Measurements from ENCODE around the gene ATP2B1. TPM values are rescaled to one million over a fixed set of nuclear protein-coding genes. Genes with fewer than 3 reads are reported as not detected.
A peak's percentile ranks its signal among the peaks of the same experiment; 100 is the strongest.

Gene ATP2B1
- 91.2 and 97.9 TPM in 2 replicates for total RNA-seq (2014; rRNA removed; shearing (Covaris generic))

DNA sequence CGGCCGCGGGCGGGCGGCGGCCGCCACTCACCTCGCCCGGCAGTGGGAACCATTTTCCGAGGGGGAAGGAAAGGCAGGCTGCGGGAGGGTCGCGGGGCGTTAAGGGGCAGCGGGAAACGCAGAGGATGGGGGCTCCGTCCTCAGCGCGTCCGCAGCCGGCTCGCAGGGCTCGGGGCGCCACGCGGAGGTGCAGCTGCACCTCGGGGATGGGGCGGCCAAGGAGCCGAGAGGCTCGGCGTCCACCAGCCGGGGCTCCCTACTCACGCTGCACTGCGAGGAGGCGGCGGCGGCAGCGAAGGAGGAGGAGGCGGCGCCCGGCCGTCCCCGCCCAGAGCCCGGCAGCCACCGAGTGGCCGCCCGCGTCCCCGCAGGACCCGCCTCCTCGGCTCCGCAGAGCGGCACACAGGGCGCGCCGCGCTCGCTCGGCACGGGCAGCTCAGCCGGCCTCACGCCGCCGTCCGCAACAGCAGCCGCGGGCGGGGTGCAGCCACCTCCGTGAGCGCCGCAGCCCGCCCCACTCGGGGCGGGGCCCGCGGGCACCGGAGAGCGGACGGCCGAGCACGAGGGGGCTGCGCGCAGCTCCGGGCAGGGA lies at the start of gene ATP2B1:
TSS of gene ATP2B1 (minus strand) at position 274 of the 592 bp plus-strand sequence. CDS start 52,952 bp downstream, outside the sequence.
- peak; percentile 87 for DNase-seq (ENCODE audit: low read depth)

DNA sequence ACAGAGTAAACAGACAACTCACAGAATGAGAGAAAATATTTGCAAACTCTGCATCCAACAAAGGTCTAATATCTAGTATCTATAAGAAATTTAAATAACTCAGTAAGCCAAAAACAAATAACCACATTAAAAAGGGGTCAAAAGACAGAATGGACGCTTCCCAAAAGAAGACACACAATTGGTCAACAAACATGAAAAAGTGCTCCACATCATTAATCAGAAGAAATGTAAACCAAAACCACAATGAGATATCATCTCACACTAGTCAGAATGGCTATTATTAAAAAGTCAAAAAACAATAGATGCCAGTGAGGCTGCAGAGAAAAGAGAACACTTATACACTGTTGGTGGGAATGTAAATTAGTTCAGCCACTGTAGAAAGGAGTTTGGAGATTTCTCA lies 49.3 kb upstream of the ATP2B1 start:
- peak; percentile 33 for DNase-seq (ENCODE audit: low read depth)

DNA sequence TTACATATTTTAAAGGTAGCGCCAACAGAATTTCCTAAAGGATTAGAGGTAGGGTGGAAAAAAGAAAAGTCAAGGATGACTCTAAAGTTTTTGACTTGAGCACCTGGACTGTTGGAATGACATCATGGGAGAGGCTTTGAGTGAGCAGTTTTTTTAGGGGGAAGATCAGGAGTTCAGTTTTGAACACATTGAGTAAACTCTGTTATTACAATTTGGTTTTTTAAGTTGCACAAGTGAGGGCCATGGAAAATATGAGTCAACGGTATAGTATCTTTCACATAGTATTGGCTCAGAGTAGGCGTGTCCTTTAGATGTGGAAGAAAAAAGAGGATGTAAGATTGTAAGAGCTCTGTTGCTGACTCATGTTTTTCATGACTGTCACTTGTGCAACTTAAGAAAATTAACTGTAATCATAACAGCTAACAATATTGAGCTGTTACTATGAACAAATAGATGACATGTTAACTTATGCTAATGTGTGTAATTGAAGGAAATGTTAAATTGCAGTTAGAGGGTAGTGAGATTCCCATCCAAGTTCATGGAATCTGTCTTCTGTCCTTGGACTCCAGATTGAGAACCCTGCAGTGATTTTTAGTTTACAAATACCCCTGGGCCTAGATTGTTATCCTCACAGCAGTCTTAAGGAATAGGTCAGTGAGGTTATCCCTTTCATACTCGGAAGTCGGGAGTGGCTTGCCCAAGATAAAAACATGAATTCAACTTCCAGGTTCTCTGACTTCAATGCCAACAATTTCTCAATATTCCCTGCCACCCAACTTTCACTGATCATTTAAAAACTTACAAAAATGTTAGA lies 48.2 kb upstream of the ATP2B1 start:
- DNase-seq (ENCODE audit: low read depth) = peak; percentile 96

DNA sequence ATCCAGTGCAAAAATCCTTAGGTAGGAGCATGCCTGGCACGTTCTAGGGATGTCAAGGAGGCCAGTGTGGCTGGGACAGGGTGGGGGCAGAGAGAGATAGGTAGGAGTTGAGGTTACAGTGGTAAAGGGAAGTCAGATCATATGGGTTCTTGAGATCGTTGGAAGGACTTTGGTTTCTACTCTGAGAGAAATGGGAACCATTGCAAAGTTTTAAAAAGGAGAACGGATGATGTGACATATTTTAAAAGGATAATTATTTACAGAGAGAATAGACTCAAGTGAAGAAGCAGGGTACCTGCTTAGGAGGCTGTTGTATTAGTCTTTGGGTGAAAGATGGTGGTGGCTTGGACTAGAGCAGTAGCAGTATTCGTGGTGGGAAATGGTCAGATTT lies 47.6 kb upstream of the ATP2B1 start:
- no peak for DNase-seq (ENCODE audit: low read depth)

DNA sequence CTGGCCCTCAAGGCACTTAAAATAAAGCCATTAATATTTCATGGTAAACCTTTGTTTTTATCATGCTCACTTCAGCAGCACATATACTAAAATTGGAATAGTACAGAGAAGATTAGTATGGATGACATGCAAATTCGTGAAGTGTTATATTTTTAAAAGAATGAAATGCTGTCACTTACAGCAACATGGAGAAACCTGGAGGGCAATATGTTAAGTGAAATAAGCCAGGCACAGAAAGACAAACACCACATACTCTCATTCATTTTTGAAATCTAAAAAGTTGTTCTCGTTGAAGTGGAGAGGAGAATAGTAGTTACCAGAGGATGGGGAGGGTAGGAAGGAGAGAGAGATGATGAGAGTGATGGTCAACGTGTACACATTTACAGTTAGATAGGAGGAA lies 45.4 kb upstream of the ATP2B1 start:
- no peak for DNase-seq (ENCODE audit: low read depth)

DNA sequence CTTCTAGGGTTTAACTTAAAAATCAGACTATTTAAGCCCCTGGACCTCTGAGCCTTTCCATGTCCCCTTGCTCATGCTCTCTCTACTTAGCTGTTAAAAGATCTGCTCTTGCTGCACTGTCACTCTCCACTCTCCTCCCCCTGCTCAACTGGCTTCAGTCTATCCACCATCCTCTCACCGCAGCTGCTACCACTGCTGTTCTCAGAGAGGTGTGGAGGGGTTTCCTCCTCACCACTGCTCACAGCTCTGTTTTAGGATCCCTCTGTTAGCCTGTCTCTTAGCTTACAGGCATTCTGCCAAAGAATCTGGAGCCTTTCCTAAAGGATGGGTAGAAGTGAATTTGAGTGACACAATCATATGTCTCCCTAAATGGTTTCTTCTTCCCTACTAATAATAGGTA lies 43.7 kb upstream of the ATP2B1 start:
- DNase-seq (ENCODE audit: low read depth) = no peak

DNA sequence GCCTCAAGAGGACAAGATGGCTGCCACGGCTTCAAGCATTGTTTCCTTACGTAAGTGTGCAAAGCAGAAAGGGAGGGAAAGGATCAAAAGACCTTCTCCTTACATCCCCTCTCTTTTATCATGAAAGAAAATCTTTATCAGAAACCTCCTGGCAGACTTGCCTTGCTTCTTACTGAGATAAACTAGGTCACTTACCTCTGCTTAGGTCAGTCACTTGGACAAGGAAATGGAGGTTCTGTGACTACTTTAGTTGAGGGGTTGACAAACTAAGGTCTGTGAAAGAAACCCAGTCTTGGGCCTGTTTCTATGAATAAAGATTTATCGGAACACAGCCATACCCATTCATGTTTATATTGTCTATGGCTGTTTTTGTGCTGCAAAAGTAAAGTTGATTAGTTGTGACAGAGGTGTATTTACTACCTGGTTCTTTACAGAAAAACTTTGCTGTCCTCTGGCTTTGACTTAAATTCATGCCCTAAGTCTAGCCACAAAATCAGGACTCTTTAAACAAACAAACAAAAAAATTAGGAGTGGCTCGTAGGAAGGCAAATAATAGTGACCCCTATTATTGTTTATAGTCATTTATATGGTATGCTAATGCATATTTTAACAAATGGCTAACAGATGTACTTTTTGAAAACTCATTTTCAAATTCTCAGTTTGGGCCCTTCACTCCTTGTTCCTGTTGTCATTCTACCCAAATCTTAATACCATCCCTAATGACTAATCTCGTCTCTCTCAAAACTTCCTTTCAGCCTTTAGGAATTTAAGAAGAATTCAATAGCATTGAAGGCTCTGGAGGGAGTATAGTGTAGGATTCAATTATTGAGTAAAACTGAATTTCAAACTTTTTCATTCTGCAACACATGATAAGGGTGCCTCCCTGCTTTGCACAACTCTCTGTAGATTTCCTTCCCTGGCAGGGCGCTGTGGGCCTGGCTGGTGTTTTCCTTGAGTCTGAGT lies 42.0 kb upstream of the ATP2B1 start:
- peak; percentile 27 for DNase-seq (ENCODE audit: low read depth)

DNA sequence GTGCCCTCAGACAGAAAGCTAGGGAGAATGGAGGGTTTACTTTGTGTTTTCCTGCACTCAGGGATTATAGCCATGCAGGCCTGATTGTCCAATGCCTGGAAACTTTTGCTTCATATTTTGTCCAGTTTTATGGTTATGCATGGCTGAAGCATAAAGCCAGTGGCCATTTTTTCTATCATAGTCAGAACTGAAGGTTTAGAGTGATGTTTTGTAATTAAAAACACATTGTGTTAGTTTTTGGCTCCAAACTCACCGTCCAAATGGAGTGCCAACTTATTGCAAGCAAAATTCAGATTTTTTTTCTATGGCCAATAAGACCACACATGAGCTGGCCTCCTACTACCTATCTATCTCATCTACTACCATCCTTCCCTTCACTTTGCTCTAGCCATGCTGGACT lies 40.2 kb upstream of the ATP2B1 start:
- no peak for DNase-seq (ENCODE audit: low read depth)

DNA sequence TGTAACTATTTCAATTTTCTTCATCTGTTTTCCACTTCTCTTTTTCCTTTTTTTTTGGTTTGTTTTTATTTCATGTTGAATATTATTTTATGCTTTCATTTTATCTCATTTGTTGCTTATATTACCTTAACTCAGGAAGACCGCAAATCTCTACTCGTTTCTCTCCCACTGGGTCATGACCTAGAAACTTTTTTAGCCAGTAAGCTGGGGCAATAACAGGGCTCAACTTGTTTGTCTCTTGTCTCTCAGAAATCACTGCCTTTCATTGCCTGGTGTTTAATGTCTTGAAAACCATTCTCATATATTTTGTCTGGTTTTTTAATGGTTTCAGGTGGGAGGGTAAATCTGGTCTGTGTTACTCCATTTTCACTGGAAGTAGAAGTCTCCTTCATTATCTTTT lies 36.6 kb upstream of the ATP2B1 start:
- no peak for DNase-seq (ENCODE audit: low read depth)

DNA sequence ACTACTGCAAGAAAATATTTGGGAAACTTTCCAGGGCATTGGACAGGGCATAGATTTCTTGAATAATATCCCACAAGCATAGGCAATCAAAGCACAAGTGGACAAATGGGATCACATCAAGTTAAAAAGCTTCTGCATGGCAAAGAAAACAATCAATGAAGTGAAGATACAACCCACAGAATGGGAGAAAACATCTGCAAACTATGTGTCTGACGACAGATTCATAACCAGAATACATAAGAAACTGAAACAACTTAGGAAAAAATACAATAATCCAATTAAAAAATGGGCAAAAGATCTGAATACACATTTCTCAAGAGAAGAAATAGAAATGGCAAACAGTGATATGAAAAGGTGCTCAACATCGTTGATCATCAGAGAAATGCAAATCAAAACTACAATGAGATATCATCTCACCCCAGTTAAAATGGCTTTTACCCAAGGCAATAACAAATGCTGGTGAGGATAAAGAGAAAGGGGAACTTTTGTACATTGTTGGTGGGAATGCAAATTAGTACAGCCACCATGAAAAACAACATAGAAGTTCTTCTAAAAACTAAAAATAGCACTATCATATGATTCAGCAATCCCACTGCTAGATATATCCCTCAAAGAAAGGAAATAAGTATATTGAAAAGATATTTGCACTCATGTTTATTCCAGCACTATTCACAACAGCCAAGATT lies 33.8 kb upstream of the ATP2B1 start:
- DNase-seq (ENCODE audit: low read depth) = no peak

DNA sequence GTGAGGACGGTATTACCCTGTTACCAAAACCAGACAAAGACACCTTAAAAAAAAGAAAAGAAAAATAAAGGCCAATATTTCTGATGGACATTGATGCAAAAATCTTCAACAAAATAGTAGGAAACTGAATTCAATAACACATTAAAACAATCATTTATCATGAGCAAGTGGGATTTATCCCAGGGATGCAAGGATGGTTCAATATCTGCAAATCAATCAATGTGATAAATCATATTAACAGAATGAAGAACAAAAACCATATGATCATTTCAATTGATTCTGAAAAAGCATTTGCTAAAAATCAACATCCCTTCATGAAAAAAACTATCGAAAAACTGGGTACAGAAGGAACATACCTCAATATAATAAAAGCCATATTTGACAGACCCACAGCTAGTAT lies 32.3 kb upstream of the ATP2B1 start:
- DNase-seq (ENCODE audit: low read depth) = no peak

DNA sequence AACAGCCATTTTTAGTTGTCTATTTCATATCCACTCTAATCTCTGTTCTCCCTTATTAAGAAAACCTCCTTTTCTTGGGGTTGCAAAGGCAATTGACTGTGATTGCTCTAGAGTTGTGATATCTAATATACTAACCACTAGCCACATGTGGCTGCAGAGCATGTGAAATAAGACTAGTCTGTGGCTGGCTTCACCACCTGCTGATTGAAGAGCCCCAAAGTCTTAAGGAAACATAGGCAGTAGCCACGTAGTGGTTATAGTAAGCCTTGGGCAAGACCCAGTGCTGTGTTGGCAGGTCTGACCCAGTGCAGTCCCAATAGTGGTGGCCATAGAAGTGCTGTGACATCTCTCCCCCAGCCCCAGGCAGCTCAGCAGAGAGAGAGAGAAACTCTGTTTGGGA lies 28.4 kb upstream of the ATP2B1 start:
- DNase-seq (ENCODE audit: low read depth) = no peak

DNA sequence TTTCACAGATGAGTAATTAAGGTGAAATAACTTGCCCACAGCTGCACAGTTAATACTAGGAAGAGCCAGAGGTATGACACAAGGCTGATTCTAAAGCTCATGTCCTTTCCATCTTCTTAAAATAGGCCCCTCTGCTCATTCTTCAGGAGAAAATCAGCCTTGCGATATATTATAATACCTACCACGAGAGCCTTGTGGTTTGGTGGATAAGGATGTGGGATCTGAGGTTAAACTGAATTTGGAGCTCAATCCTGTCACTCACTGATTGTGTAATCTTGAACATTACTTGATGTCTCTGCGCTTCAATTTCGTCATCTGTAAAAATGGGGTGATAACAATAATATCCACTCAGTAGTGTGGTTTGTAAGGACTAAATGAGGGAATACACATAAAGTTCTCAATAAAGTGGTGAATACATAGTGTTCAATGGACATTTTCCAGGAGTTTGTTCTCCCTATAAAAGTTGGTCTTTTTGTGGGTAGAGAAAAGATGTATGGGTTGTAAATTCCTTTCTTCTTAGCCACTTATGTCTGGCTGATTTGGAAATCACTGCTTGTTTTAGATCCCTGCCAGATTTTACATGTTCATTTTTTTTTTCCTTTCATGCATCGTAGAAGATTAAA lies 25.1 kb upstream of the ATP2B1 start:
- peak; percentile 96 for DNase-seq (ENCODE audit: low read depth)

DNA sequence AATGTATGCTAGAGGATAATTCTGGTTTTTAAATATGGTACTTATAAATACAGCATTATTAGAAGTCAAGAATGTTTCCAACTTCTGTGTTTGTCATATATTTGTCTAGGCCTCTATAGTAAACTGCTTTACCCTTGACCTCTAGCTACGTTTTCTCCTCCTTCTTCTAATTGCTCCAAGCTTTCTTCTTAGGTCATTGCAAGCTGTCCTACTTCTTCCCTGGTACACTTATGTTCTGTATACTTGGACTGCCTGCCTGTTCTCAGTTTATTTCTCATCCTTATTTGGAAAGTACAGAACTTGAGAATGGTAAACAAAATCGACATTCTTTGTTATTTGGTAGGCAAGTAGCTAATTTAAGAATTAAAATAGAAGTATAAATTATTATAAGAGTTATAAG lies 23.9 kb upstream of the ATP2B1 start:
- DNase-seq (ENCODE audit: low read depth) = no peak

DNA sequence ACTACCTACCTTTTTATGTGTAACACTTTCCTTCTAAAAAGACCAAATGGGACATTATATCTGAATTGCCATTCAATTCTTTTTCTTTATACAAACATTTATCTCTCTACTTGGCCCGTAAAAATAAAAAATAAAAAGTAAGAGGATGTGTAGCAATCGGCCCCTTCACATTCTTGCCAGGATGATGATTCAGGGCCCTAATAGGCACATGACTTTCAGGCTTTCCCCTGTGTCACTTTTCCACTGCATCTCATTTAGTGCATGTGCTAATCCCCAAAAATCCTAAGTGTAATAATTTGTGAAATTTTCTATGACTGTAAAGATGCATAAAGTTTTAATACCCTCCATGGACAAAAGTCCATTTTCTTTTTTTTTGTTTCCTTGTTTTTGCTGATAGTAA lies 23.0 kb upstream of the ATP2B1 start:
- peak; percentile 58 for DNase-seq (ENCODE audit: low read depth)

DNA sequence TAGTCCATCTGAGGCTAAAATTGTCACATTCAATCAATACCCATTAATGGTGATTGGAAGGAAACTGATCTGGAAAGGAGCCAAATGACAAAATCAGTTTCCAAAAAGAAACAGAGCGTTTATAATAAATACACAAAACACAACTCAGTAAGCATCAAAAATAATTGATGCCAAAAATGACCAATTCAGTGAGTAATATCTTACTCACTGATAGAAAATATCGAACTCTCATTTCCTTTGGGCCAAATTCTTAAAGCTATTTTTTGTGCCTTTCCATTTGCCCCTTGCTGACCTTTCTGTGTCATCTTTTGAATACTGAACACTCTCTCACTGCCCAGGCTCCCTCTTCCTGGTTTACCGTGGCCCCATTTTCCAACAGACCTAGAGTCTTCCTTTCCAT lies 22.5 kb upstream of the ATP2B1 start:
- peak; percentile 47 for DNase-seq (ENCODE audit: low read depth)

DNA sequence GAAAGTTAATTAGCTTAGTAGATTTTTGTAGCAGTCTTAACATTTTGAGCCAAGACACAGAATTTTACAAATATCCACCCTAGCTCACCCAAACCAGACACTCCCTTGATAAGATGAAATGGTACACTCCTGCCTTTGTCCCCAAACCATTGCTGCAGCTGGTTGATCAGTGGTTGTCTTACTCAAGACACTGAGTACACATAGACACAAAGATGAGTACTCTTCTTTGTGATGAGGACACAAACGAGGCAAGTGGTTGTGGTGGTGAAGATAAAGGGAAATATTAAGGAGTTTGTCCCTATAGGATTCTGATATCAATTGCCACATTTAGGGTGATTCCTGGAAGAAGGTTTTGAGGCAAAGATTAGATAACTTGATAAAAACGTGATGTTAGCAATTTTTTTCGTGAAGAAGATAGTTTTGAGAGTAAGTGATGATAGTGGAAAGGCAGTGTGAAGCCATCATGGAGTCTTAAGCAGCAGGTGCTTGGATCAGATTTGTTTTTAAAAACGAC lies 21.4 kb upstream of the ATP2B1 start:
- DNase-seq (ENCODE audit: low read depth) = no peak

DNA sequence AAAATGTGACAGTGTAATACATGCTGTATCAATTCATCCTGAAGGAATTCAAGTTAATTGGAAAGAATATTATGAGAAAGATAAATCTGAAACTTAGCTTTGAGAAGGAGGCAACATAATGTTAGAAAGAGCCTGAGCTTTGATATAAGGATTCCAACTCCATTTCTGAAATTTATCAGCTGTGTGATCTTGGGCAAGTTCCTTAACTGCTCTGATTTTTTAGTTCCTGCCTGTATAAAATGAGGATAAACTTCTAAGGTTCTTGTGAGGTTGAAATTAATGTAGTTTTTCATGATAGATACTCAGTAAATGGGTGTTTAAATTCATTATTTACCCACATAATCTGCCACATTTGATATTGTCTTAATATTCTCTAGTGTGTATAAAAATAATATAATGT lies 14.6 kb upstream of the ATP2B1 start:
- DNase-seq (ENCODE audit: low read depth) = no peak

DNA sequence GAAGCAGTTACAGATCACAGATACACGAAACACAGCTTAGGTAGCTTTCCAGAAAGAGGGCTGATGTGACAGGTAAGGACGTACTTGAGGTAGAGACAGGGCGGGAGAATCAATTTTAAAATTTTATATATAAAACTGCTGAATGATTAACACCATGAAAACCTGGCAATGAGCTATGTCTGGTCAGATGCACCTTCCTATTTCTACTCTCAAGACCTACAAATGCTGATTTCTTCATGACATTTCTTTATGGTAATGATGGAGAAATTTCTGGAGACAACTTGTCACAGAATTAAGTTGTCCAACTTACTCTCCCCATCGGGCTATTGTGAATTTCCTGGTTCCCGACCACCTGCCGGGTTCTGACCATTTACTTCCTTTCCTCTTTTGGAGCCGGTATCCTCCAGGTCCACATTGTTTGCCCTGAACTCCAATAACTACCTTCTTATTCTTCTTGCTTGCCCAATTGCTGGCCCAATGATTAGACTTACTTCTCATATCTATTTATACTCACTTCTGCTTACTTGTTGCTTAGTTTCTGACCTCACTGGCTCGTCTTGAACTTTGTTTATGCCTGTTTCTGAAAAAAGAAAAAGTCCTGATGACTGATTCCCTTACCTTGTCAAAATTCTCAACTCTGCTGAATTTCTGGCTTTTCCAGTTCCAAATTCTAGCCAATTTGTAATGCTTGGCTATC lies 12.8 kb upstream of the ATP2B1 start:
- DNase-seq (ENCODE audit: low read depth) = no peak

DNA sequence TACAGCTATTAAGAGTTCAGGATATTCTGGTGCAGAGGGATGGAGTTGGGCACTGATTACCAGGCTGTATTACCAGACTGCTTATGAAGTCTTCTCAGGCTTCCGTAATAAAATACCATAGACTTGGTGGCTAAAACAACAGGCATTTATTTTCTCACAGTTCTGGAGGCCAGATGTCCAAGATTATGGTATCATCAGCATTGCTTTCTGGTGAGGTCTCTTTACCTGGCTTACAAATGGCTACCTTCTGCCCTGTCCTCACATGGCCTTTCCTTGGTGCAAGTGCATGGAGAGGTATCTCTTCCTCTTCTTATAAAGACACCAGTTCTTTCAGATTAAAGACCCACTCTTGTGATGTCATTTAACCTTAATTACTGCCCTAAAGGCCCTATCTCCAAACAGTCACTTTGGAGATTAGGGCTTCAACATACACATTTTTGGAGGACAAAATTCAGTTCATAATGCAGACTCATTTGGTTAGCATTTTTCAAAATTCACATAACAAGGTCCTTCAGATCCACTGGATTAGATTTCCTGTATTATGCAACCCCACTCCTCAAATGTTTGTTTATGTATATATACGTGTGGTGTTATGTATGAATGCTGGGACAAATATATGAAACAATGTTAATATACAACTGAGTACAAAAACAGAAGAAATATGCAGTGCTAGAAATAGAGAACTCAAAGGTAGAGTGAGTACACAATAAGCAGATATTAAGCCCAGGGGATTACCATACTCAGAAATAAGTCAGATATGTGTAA lies 9.3 kb upstream of the ATP2B1 start:
- DNase-seq (ENCODE audit: low read depth) = no peak

Data from RPMI7951 (cell line).